ENCODE measurements around the gene PHF11.

- TF ChIP-seq CTCF (conservative IDR thresholded peaks at IDR 0.05; ENCODE audit: low read depth in 2 of 2) = no peak
- TF ChIP-seq JUNB (IDR thresholded peaks at IDR 0.05; ENCODE audit: unreplicated experiment) = no peak
Observed at GRCh38 chr13:49563516-49563915, 67.8 kb downstream of the PHF11 start.

Measured in GM23338 (cell line).